H1 (cell line): ENCODE results near the gene PRKCZ. TPM values are rescaled to one million over a fixed set of nuclear protein-coding genes. Genes with fewer than 3 reads are reported as not detected.

Experiments
- CTCF ChIA-PET: fragments of 300-600 bp; sonication (Branson Sonifier 250); formaldehyde crosslinking; loops from one replicate; lab custom pipeline; 2021; ENCODE audit not compliant: partially characterized antibody; lab: Charles Lee
- POLR2A ChIA-PET: fragments of 300-600 bp; sonication (Branson Sonifier 250); formaldehyde crosslinking; loops from one replicate; lab custom pipeline; 2021; ENCODE audit warnings: inconsistent platforms; ENCODE audit not compliant: partially characterized antibody; lab: Charles Lee
- DNase-seq, 2 experiments: peaks; one replicate each; pipeline versions ENCODE4 v3.0.0 to v3.0.0-alpha.2; 2010 to 2022; ENCODE audit warnings: low spot score in 2 of 2, low read depth in 1 of 2, mixed read lengths in 1 of 2
- FAIRE-seq: peaks from 2 replicates; lab custom pipeline; 2011; peaks lifted over from hg19 to GRCh38; lab: Jason Lieb, UNC
- H2AFZ ChIP-seq: 2 replicates; pipeline ENCODE4 v1.8.1; 2012; ENCODE audit warnings: low read length, inconsistent platforms
- H2AK5ac ChIP-seq: 2 replicates; pipeline ENCODE4 v1.6.1; 2013; ENCODE audit warnings: low read depth, low read length
- H2BK120ac ChIP-seq: replicated peaks from 2 replicates; pipeline ENCODE3; 2013; ENCODE audit warnings: low read depth, low read length, inconsistent platforms
- H2BK12ac ChIP-seq: 2 replicates; pipeline ENCODE4 v1.6.1; 2013; ENCODE audit warnings: low read depth, low read length
- H2BK15ac ChIP-seq: 2 replicates; pipeline ENCODE4 v1.6.1; 2013; ENCODE audit warnings: low read length
- H2BK20ac ChIP-seq: 2 replicates; pipeline ENCODE4 v1.6.1; 2013; ENCODE audit warnings: low read length
- H2BK5ac ChIP-seq: 2 replicates; pipeline ENCODE4 v1.6.1; 2013; ENCODE audit warnings: low read depth, low read length
- H3K14ac ChIP-seq: 2 replicates; pipeline ENCODE4 v1.6.1; 2013; ENCODE audit warnings: inconsistent platforms; ENCODE audit not compliant: insufficient read length
- H3K18ac ChIP-seq: 2 replicates; pipeline ENCODE4 v1.6.1; 2013; ENCODE audit warnings: low read length; ENCODE audit errors: extremely low read depth
- H3K23ac ChIP-seq: 2 replicates; pipeline ENCODE4 v1.6.1; 2013; ENCODE audit warnings: inconsistent platforms; ENCODE audit not compliant: insufficient read length
- H3K23me2 ChIP-seq: 2 replicates; pipeline ENCODE4 v1.6.1; 2013; ENCODE audit warnings: low read depth, low read length
- H3K27ac ChIP-seq: 2 replicates; pipeline ENCODE4 v1.6.1; 2011; ENCODE audit warnings: low read depth, low read length, inconsistent platforms
- H3K27me3 ChIP-seq, 4 experiments: replicated peaks in 1 of 4; 1 replicate in 1 of 4; 2 replicates in 3 of 4; pipeline versions ENCODE4 v1.6.1 to v1.8.1; 2011 to 2013; ENCODE audit warnings: low read length in 3 of 4, mild to moderate bottlenecking in 3 of 4, inconsistent platforms in 2 of 4, mixed read lengths in 2 of 4, moderate library complexity in 1 of 4; ENCODE audit not compliant: control insufficient read depth in 3 of 4, insufficient read depth in 3 of 4; ENCODE audit errors: extremely low read depth in 1 of 4
- H3K36me3 ChIP-seq, 4 experiments: 2 replicates each; pipeline versions ENCODE4 v1.6.1 to v1.8.1; 2011 to 2013; ENCODE audit warnings: mild to moderate bottlenecking in 4 of 4, low read length in 3 of 4, moderate library complexity in 2 of 4, control low read depth in 1 of 4, inconsistent platforms in 1 of 4; ENCODE audit not compliant: insufficient read depth in 4 of 4, control insufficient read depth in 2 of 4
- H3K4ac ChIP-seq: replicated peaks from 2 replicates; pipeline ENCODE3; 2013; ENCODE audit warnings: low read length, low read depth, mixed read lengths, inconsistent platforms; ENCODE audit not compliant: insufficient read length
- H3K4me1 ChIP-seq, 4 experiments: replicated peaks in 1 of 4; 1 replicate in 1 of 4; 2 replicates in 3 of 4; pipeline versions ENCODE4 v1.6.1 to v1.8.1; 2011 to 2013; ENCODE audit warnings: low read length in 3 of 4, inconsistent platforms in 2 of 4, mixed read lengths in 1 of 4; ENCODE audit not compliant: insufficient read depth in 4 of 4, control insufficient read depth in 3 of 4
- H3K4me2 ChIP-seq, 2 experiments: 2 replicates each; pipeline versions ENCODE4 v1.6.1 to v1.8.1; 2011 to 2013; ENCODE audit warnings: low read depth in 2 of 2, low read length in 2 of 2, control low read depth in 1 of 2, inconsistent platforms in 1 of 2, mild to moderate bottlenecking in 1 of 2; ENCODE audit not compliant: insufficient read depth in 1 of 2
- H3K4me3 ChIP-seq, 4 experiments: fragments of 200-600, 300-600 bp in 1 of 4; sonication (generic), shearing (Covaris generic), sonication (Bioruptor Twin) in 1 of 4; 2 replicates each; pipeline versions ENCODE4 v1.5.1 to v1.8.1; 2011 to 2016; ENCODE audit warnings: low read length in 4 of 4, low read depth in 3 of 4, control low read depth in 2 of 4, inconsistent platforms in 2 of 4, mild to moderate bottlenecking in 2 of 4, mixed read lengths in 1 of 4, moderate library complexity in 1 of 4; ENCODE audit not compliant: insufficient read depth in 2 of 4; ENCODE audit errors: extremely low read depth in 1 of 4
- H3K56ac ChIP-seq: replicated peaks from 2 replicates; pipeline ENCODE3; 2013; ENCODE audit warnings: low read depth, mild to moderate bottlenecking, mixed read lengths, low read length, inconsistent platforms; ENCODE audit not compliant: insufficient read length
- H3K79me1 ChIP-seq: 2 replicates; pipeline ENCODE4 v1.6.1; 2013; ENCODE audit warnings: low read depth, low read length, control low read depth
- H3K79me2 ChIP-seq, 2 experiments: 2 replicates each; pipeline versions ENCODE4 v1.6.1 to v1.8.1; 2012 to 2013; ENCODE audit warnings: low read length in 2 of 2, mild to moderate bottlenecking in 2 of 2, inconsistent platforms in 1 of 2; ENCODE audit not compliant: insufficient read depth in 2 of 2, control insufficient read depth in 1 of 2
- H3K9ac ChIP-seq, 4 experiments: replicated peaks in 1 of 4; 1 replicate in 1 of 4; 2 replicates in 3 of 4; pipeline versions ENCODE4 v1.6.1 to v1.8.1; 2011 to 2013; ENCODE audit warnings: low read depth in 3 of 4, low read length in 3 of 4, control low read depth in 2 of 4, mild to moderate bottlenecking in 2 of 4, moderate library complexity in 2 of 4, inconsistent platforms in 1 of 4; ENCODE audit errors: extremely low read depth in 1 of 4
- H3K9me3 ChIP-seq, 2 experiments: 2 replicates each; pipeline versions ENCODE4 v1.6.1 to v1.8.1; 2012 to 2013; ENCODE audit warnings: mild to moderate bottlenecking in 2 of 2, moderate library complexity in 2 of 2, control low read depth in 1 of 2, inconsistent platforms in 1 of 2, low read depth in 1 of 2, low read length in 1 of 2, mixed read lengths in 1 of 2; ENCODE audit not compliant: insufficient read depth in 2 of 2
- H4K20me1 ChIP-seq, 2 experiments: replicated peaks in 1 of 2; 2 replicates each; pipeline versions ENCODE3 to v1.8.1; 2011 to 2013; ENCODE audit warnings: inconsistent platforms in 2 of 2, low read length in 2 of 2, mild to moderate bottlenecking in 1 of 2; ENCODE audit not compliant: insufficient read depth in 2 of 2, control insufficient read depth in 1 of 2
- H4K5ac ChIP-seq: 2 replicates; pipeline ENCODE4 v1.6.1; 2013; ENCODE audit warnings: low read length, low read depth, mixed read lengths, inconsistent platforms; ENCODE audit not compliant: insufficient read length
- H4K8ac ChIP-seq: 2 replicates; pipeline ENCODE4 v1.8.0; 2013; ENCODE audit warnings: mild to moderate bottlenecking, moderate library complexity, low read length, inconsistent platforms; ENCODE audit not compliant: insufficient read depth; ENCODE audit errors: extremely low read depth
- H4K91ac ChIP-seq: replicated peaks from 2 replicates; pipeline ENCODE3; 2013; ENCODE audit warnings: low read length, mixed read lengths, inconsistent platforms; ENCODE audit not compliant: insufficient read length
- TCF12 ChIP-seq: IDR thresholded peaks from 2 replicates; pipeline ENCODE4 v1.6.1; 2011; ENCODE audit warnings: low read depth, mild to moderate bottlenecking, low read length
- WGBS, 2 experiments: shearing (Covaris generic) in 1 of 2; methylation state at CpG; one replicate each; pipeline versions ENCODE4 v1.1.6 to v1.1.7; 2013 to 2015; ENCODE audit warnings: low lambda C conversion rate in 2 of 2, mixed read lengths in 2 of 2, inconsistent platforms in 1 of 2, low coverage in 1 of 2, missing lambda C conversion rate in 1 of 2; ENCODE audit not compliant: insufficient replicate concordance in 2 of 2, insufficient coverage in 1 of 2, insufficient read length in 1 of 2; ENCODE audit errors: extremely low coverage in 1 of 2, missing lambda C conversion rate in 1 of 2; 5-methylcytosine and 5-hydroxymethylcytosine counted together
- polyA plus RNA-seq, 7 experiments: library from polyadenylated mRNA; depleted of rRNA in 3 of 7; stranded (reverse) in 5 of 7; unstranded in 2 of 7; fragments of >200 nt in 5 of 7; fragments of 200-250 nt in 2 of 7; gene quantifications; 1 replicate in 5 of 7; 2 replicates in 1 of 7; 4 replicates in 1 of 7; pipeline versions ENCODE4 v1.2.1 to v1.2.3, GENCODE V29; 2011 to 2013; ENCODE audit warnings: missing spikeins in 2 of 7, mixed read lengths in 2 of 7
- total RNA-seq: library from RNA; stranded (reverse); fragmentation: NEBNext Ultra II Directional; extraction: Animal tissue kit (Norgen Biotek cat#: 25700); gene quantifications from 2 replicates; pipeline ENCODE4 v1.2.1, GENCODE V29; 2021

The PRKCZ gene
- total and polyA plus RNA-seq, 2 of the 8 experiments (the other 6 are each of a cell fraction or from before 2014, with no cell fraction given) = 37.4 to 45.1 TPM

GRCh38 chr1:2095394-2095793 is 45.2 kb downstream of the PRKCZ start:
- Histone ChIP-seq H3K4me2 (no peak overlapping the region), H2BK12ac (no peak overlapping the region), H3K9me3 (no peaks in the 10 kb centered on the region), H3K23ac (no peak overlapping the region), H3K9ac (no peak overlapping the region), H2BK5ac (no peak overlapping the region; the same call in 1 of the 2 replicates), H3K27me3 (no peaks in the 10 kb centered on the region), H3K79me2 (no peaks in the 10 kb centered on the region; a peak in 1 of 4 replicates), H3K4ac (no peak overlapping the region), H2BK15ac (no peak overlapping the region), H2AK5ac (no peak overlapping the region), H2AFZ (no peak overlapping the region), H3K27ac (0 out of 2 replicates have a peak overlapping the region, but pooled peaks have one; percentile 10), H3K18ac (no peak overlapping the region), H2BK120ac (no peak overlapping the region), H3K56ac (no peak overlapping the region), H3K4me3 (no peak overlapping the region), H3K23me2 (no peaks in the 10 kb centered on the region), H2BK20ac (no peak overlapping the region), H3K4me1 (peaks cover 0 to 7% (median 3%) of the 10 kb centered on the region in 4 experiments; a peak in 4 of 7 replicates), H4K8ac (no peak overlapping the region), H4K91ac (no peak overlapping the region), H3K36me3 (no peaks in the 10 kb centered on the region; a peak in 1 of 8 replicates), H3K79me1 (peaks cover 18% of the 10 kb centered on the region), H3K14ac (no peak overlapping the region), H4K5ac (no peak overlapping the region), H4K20me1 (peaks cover 2 to 15% of the 10 kb centered on the region in 2 experiments)
- DNase-seq (no peak), FAIRE-seq (no peak)
- TF ChIP-seq TCF12 = no peak
- 97% methylated on average over 4 of the region's 17 CpGs; no CpG with 5 or more reads in 1 of the 2 experiments for WGBS, 2 experiments
- CTCF ChIA-PET = interaction anchor here (0.5 to 2.1 kb wide), 4 partner anchors 32 to 88 kb away, joined by 3 to 5 read pairs (median 4); no protein-coding TSS in a partner anchor
- POLR2A ChIA-PET = no interaction called here
